Neural crest cell (in vitro differentiated cells): Measurements from ENCODE around the gene TMCO2. TPM values are rescaled to one million over a fixed set of nuclear protein-coding genes. Genes with fewer than 3 reads are reported as not detected.

ENCODE experiments used
- DNase-seq: peaks from one replicate; pipeline ENCODE4 v3.0.0; 2021; ENCODE audit warnings: low read depth, mixed read lengths, low spot score
- H3K27ac Mint-ChIP-seq: one replicate; pipeline ENCODE4 v1.8.0; 2021; ENCODE audit warnings: mild to moderate bottlenecking, mixed read lengths; ENCODE audit not compliant: unreplicated experiment
- H3K27me3 Mint-ChIP-seq: 2 replicates; pipeline ENCODE4 v1.8.0; 2021; ENCODE audit warnings: low read depth, mild to moderate bottlenecking, mixed read lengths
- H3K36me3 Mint-ChIP-seq: 2 replicates; pipeline ENCODE4 v1.8.0; 2021; ENCODE audit warnings: low read depth, mild to moderate bottlenecking, mixed read lengths
- H3K4me1 Mint-ChIP-seq: 2 replicates; pipeline ENCODE4 v1.8.0; 2021; ENCODE audit warnings: mixed read lengths
- H3K4me3 Mint-ChIP-seq: one replicate; pipeline ENCODE4 v1.8.0; 2021; ENCODE audit warnings: mild to moderate bottlenecking, mixed read lengths
- H3K9me3 Mint-ChIP-seq: 2 replicates; pipeline ENCODE4 v1.8.0; 2021; ENCODE audit warnings: mixed read lengths
- CTCF ChIP-seq: fragments of 200-600 bp; sonication (generic); conservative IDR thresholded peaks from 2 replicates; pipeline ENCODE4 v1.5.0; 2021; ENCODE audit warnings: antibody characterized with exemption, mild to moderate bottlenecking
- total RNA-seq: library from RNA; stranded (reverse); gene quantifications from 2 replicates; pipeline ENCODE4 v1.2.1, GENCODE V29; 2021

TMCO2 gene
- total RNA-seq, 1 donor from 2014 or later, result not detected

- no peak for TF ChIP-seq CTCF
- no peak overlapping the region for H3K27ac Mint-ChIP-seq
- no peak overlapping the region for H3K4me3 Mint-ChIP-seq
- H3K36me3 Mint-ChIP-seq, result no peaks in the 10 kb centered on the region
- no peaks in the 10 kb centered on the region for H3K4me1 Mint-ChIP-seq
- no peaks in the 10 kb centered on the region for H3K9me3 Mint-ChIP-seq
- no peaks in the 10 kb centered on the region for H3K27me3 Mint-ChIP-seq
- no peak for DNase-seq
Measured at GRCh38 chr1:40248412-40248811, 675 bp downstream of the TMCO2 start.

- peak overlapping the region; percentile 4 for H3K4me3 Mint-ChIP-seq
- DNase-seq, result no peak
- no peaks in the 10 kb centered on the region for H3K36me3 Mint-ChIP-seq
- H3K4me1 Mint-ChIP-seq, result peaks cover 5% of the 10 kb centered on the region
- no peak overlapping the region for H3K27ac Mint-ChIP-seq
- TF ChIP-seq CTCF, result no peak
- no peaks in the 10 kb centered on the region for H3K9me3 Mint-ChIP-seq
- H3K27me3 Mint-ChIP-seq, result no peaks in the 10 kb centered on the region
Measured at GRCh38 chr1:40251456-40251855, 3.7 kb downstream of the TMCO2 start.

GRCh38 chr1:40252601-40253000 is 4.9 kb downstream of the TMCO2 start:
- DNase-seq, result no peak
- no peak overlapping the region for H3K4me3 Mint-ChIP-seq
- peaks cover 13% of the 10 kb centered on the region for H3K4me1 Mint-ChIP-seq
- no peaks in the 10 kb centered on the region for H3K9me3 Mint-ChIP-seq
- H3K36me3 Mint-ChIP-seq, result no peaks in the 10 kb centered on the region
- no peak for TF ChIP-seq CTCF
- H3K27ac Mint-ChIP-seq, result no peak overlapping the region
- H3K27me3 Mint-ChIP-seq, result no peaks in the 10 kb centered on the region

GRCh38 chr1:40255231-40255630 is 7.5 kb downstream of the TMCO2 start:
- no peak for TF ChIP-seq CTCF
- Mint-ChIP-seq H3K27me3 (no peaks in the 10 kb centered on the region), H3K36me3 (no peaks in the 10 kb centered on the region), H3K4me3 (peak overlapping the region; percentile 78), H3K4me1 (peaks cover 20% of the 10 kb centered on the region), H3K9me3 (no peaks in the 10 kb centered on the region), H3K27ac (no peak overlapping the region)
- no peak for DNase-seq

- no peak for TF ChIP-seq CTCF
- H3K36me3 Mint-ChIP-seq, result peaks cover 5% of the 10 kb centered on the region
- H3K27me3 Mint-ChIP-seq, result no peaks in the 10 kb centered on the region
- H3K4me1 Mint-ChIP-seq, result peaks cover 20% of the 10 kb centered on the region
- H3K9me3 Mint-ChIP-seq, result no peaks in the 10 kb centered on the region
- H3K4me3 Mint-ChIP-seq, result peak overlapping the region; percentile 96
- no peak for DNase-seq
- no peak overlapping the region for H3K27ac Mint-ChIP-seq
Measured at GRCh38 chr1:40256401-40257084, 8.8 kb downstream of the TMCO2 start.
